Ovary (tissue), 9 donors: ENCODE data around the gene LRP1. TPM values are rescaled to one million over a fixed set of nuclear protein-coding genes. Genes with fewer than 3 reads are reported as not detected.

Experiments
- DNase-seq, 5 donors: peaks; one replicate each; pipeline ENCODE4 v3.0.0-alpha.2; 2019 to 2020
- H3K27ac ChIP-seq, 2 donors: fragments of 200-600 bp; one replicate each; pipeline versions ENCODE4 v1.5.1 to v1.8.0; 2019 to 2022
- H3K27me3 ChIP-seq: fragments of 200-600 bp; one replicate; pipeline ENCODE4 v1.8.0; 2022
- H3K36me3 ChIP-seq: fragments of 200-600 bp; sonication (generic); one replicate; pipeline ENCODE4 v1.5.1; 2019
- H3K4me1 ChIP-seq: one replicate; pipeline ENCODE4 v1.8.1; 2013; ENCODE audit warnings: mild to moderate bottlenecking, moderate library complexity; ENCODE audit not compliant: insufficient read depth
- H3K4me3 ChIP-seq: fragments of 200-600 bp; sonication (generic); one replicate; pipeline ENCODE4 v1.5.1; 2017
- H3K9me3 ChIP-seq, 2 donors: fragments of 200-600 bp in 1 of 2; sonication (generic) in 1 of 2; one replicate each; pipeline versions ENCODE4 v1.5.1 to v1.8.1; 2013 to 2019; ENCODE audit warnings: mild to moderate bottlenecking in 1 of 2, moderate library complexity in 1 of 2
- CTCF ChIP-seq, 3 donors: fragments of 450-650 bp in 2 of 3; fragments of 200-600 bp in 1 of 3; IDR thresholded peaks; one replicate each; pipeline versions ENCODE4 v1.5.1 to v1.8.0; 2016 to 2022; ENCODE audit warnings: antibody characterized with exemption in 3 of 3, mild to moderate bottlenecking in 1 of 3
- EP300 ChIP-seq: sonication (generic); formaldehyde crosslinking; IDR thresholded peaks from one replicate; pipeline ENCODE4 v1.6.1; 2017; ENCODE audit warnings: antibody characterized with exemption
- POLR2A ChIP-seq: fragments of 450-650 bp; IDR thresholded peaks from one replicate; pipeline ENCODE4 v1.6.1; 2017; ENCODE audit warnings: antibody characterized with exemption, mild to moderate bottlenecking, moderate library complexity
- WGBS, 3 donors: extraction: QIAGEN DNeasy Blood & Tissue Kit in 1 of 3; methylation state at CpG; one replicate each; pipeline versions ENCODE4 v1.1.5 to v1.1.7; 2013 to 2017; 5-methylcytosine and 5-hydroxymethylcytosine counted together
- intact Hi-C, 4 donors: fragments of 100-400 bp; cut with DNase I; formaldehyde crosslinking; loops; one replicate each; pipeline versions ENCODE4 v1.11.0 to v1.15.1; 2022 to 2023
- polyA plus RNA-seq, 2 donors: library from polyadenylated mRNA; stranded (reverse); fragments of 200-250 nt in 1 of 2; fragments of 350-450 nt in 1 of 2; fragmentation: Illumina TruSeq in 1 of 2; extraction: RNeasy Lipid Tissue Mini Kit (QIAGEN cat#74804) in 1 of 2; gene quantifications; one replicate each; pipeline ENCODE4 v1.2.3, GENCODE V29; 2013 to 2014
- total RNA-seq, 7 donors: library from RNA; depleted of rRNA in 2 of 7; stranded (reverse); fragments of >200 nt in 2 of 7; fragmentation: NEBNext Ultra II Directional in 3 of 7; extraction: Animal tissue kit (Norgen Biotek cat#: 25700) in 3 of 7; gene quantifications; one replicate each; pipeline versions ENCODE4 v1.1.0 to v1.2.4, GENCODE V29; 2016 to 2023
- donor health status: DM: no; HTN: no; CAD: no; lungs with moderate emphysema.
- donor health status: DM: no; HTN: no; CAD: no.
- donor health status: Bipolar disorder and iron deficiency.
- donor health status: DM: yes; HTN: yes; CAD: no.
- donor health status: DM: no; HTN: no; CAD: no.
- donor health status: DM: yes; HTN: yes; CAD: no.

LRP1 gene
- total and polyA plus RNA-seq, 9 donors = 76.4 to 640 (median 323) TPM

- Histone ChIP-seq H3K4me1 (no peaks in the 10 kb centered on the region), H3K27ac (no peak overlapping the region), H3K27me3 (no peaks in the 10 kb centered on the region), H3K36me3 (peaks cover 4% of the 10 kb centered on the region), H3K9me3 (no peaks in the 10 kb centered on the region), H3K4me3 (no peak overlapping the region)
- intact Hi-C loops = no loop called here
- WGBS, 3 donors = 85 to 90% (median 86%) methylated on average over 19 of the region's 19 CpGs
- TF ChIP-seq CTCF (IDR thresholded peaks at IDR 0.05) = no peak
- TF ChIP-seq POLR2A = no peak
- no peak for TF ChIP-seq EP300
- DNase-seq = no peak
Measured at GRCh38 chr12:57195186-57195585, 66.9 kb downstream of the LRP1 start.

- Histone ChIP-seq H3K4me3 (no peak overlapping the region), H3K9me3 (no peaks in the 10 kb centered on the region), H3K27ac (no peak overlapping the region), H3K27me3 (no peaks in the 10 kb centered on the region), H3K36me3 (peaks cover 4% of the 10 kb centered on the region), H3K4me1 (no peaks in the 10 kb centered on the region)
- WGBS, 3 donors = 79 to 80% (median 80%) methylated on average over 28 to 34 of the region's 34 CpGs
- intact Hi-C loops = no loop called here
- DNase-seq = no peak
- no peak for TF ChIP-seq POLR2A
- TF ChIP-seq CTCF (IDR thresholded peaks at IDR 0.05) = no peak
- TF ChIP-seq EP300 = no peak
Measured at GRCh38 chr12:57195611-57196371, 67.5 kb downstream of the LRP1 start.

GRCh38 chr12:57196439-57196838, 68.2 kb downstream of the LRP1 start:
- Histone ChIP-seq H3K4me3 (no peak overlapping the region), H3K36me3 (peaks cover 4% of the 10 kb centered on the region), H3K27me3 (no peaks in the 10 kb centered on the region), H3K4me1 (no peaks in the 10 kb centered on the region), H3K9me3 (no peaks in the 10 kb centered on the region), H3K27ac (no peak overlapping the region)
- intact Hi-C loops = no loop called here
- no peak for DNase-seq
- 29 to 52% (median 43%) methylated on average over 4 of the region's 4 CpGs for WGBS, 3 donors
- no peak for TF ChIP-seq EP300
- TF ChIP-seq CTCF (IDR thresholded peaks at IDR 0.05) = no peak
- no peak for TF ChIP-seq POLR2A

- peaks cover 4% of the 10 kb centered on the region for H3K36me3 ChIP-seq
- TF ChIP-seq POLR2A (no peak), EP300 (no peak), CTCF (IDR thresholded peaks at IDR 0.05) (no peak)
- 83 to 85% (median 83%) methylated on average over 17 to 22 of the region's 22 CpGs for WGBS, 3 donors
Measured at GRCh38 chr12:57196956-57197355, 68.7 kb downstream of the LRP1 start.

More at GRCh38 chr12:57196956-57197355, 68.7 kb downstream of the LRP1 start:
- H3K27me3 ChIP-seq = no peaks in the 10 kb centered on the region
- no peaks in the 10 kb centered on the region for H3K9me3 ChIP-seq
- intact Hi-C loops = no loop called here
- no peak for DNase-seq
- no peak overlapping the region for H3K4me3 ChIP-seq
- no peak overlapping the region for H3K27ac ChIP-seq
- H3K4me1 ChIP-seq = no peaks in the 10 kb centered on the region
